NAMALWA (cell line): Measurements from ENCODE around the gene PTPN21.

ENCODE experiments used
- DNase-seq: peaks from one replicate; pipeline ENCODE4 v3.0.0-alpha.2; 2015; ENCODE audit warnings: low spot score

PTPN21 gene

DNA sequence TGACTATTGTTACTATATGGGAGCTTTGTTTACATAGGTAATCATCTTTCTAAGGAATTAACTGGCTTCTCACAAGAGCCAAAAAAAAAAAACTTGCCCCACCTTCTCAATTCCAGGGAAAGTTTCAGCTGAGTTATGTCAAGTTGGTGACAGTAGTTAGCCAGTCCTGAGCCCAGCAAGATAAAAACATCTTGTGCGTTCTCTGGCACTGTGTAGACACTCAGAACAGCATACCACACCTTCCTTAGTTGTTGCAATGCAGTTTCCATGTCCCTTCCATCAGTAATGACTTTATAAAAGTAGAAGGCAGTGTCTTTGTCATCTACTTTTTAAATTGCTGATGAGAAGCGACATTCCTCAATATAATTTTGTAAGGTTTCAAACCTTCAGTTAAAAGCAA is 50.2 kb downstream of the PTPN21 start:
- no peak for DNase-seq

DNA sequence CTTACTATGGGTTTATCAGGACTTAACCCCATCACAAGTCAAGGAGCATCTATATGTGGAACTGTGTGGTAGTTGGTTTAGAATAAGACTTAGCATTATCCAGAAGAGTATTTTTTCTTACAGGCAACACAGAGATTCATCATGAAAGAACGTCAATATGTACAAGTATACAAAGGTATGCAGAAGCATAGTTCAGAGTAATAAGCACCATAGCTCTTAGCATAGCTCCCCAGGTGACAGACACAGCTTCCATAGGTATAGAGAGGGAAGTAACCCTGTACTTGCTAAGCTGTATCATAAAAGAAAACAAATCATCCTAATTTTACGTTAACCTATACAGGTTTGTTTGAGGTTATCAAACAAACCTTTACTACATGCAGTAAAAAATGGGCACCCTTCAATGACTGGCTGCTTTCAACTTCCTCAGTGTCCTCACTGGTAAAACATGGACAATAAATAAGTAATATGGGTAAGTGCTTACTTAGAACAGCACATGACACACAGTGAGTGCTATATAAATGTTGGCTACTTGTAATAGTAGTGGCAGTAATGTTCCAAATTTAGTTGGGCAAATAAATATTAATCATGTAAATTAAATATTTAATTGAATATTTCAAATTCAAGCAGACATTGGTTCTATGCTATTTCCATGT is 50.9 kb downstream of the PTPN21 start:
- no peak for DNase-seq

DNA sequence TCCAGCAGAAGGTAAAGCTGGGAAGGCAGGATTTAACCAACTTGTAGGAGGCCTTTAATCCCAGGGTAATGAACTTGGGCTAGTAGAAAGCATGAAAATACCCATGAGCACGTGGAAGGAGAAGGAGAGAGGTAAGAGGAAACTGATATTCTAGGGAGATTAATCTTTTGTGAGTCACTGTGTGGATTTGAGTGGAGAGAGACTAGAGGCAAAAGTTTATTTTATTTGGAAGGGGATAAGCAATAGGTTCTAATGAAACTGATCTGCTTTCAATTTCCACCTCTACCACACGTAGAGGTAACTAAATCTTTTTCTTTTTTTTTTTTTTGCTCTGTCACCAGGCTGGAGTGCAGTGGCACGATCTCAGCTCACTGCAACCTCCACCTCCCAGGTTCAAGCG is 52.1 kb downstream of the PTPN21 start:
- no peak for DNase-seq

DNA sequence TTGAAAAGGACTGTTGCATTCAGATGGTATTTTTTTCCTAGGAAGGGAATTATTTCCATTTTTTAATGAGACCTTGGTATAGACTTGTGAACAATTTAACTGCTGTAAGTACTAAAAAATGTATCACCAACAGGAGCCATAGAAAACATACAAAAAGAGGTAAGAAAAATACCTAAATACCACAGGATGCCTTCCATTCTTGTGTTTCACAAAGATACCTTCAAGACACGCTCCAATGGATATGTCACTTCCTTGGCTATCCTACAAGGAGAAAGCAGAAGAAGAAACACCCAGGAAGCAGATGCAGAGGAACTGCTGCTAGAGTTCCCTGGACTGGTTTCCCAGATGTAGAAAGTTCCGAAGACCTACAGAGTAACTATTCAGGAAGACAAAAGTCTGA is 54.2 kb downstream of the PTPN21 start:
- DNase-seq: no peak

DNA sequence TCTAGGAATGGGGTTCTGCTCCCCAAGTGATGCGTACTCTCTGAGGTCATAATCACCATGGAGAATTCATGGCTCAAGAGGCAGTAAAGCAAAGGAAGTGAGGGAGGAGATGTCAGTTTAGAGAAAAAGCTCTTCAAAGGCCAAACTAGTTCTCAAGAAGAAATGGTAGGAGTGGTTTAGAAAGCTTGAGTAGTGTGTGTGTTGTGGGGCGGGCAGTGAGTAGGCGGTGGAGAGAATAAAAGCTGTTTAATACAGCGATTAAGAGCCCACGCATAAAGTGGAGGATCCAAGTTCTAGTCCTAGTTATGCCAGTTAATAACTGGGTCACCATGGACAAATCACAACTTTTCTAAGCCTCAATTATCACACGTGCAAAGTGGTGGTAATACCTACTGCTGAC is 55.6 kb downstream of the PTPN21 start:
- no peak for DNase-seq

DNA sequence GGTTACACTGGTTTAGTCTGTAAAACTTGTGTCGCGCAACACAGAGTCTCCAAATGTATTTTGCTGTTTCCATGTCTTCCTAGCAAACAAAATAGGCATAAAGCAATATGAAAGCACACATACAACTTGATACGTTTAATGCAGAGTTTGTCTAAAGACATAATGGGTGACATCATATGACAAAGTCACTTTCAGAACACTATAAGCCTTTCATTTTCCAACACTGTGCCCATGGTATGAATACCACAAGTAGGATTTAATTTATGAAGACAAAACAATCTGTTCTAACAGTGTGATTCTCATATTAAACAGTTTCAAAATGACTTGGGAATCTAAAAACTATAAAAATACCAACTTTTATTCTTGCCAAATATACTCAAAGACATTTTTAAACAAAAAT is 58.4 kb downstream of the PTPN21 start:
- DNase-seq: no peak

DNA sequence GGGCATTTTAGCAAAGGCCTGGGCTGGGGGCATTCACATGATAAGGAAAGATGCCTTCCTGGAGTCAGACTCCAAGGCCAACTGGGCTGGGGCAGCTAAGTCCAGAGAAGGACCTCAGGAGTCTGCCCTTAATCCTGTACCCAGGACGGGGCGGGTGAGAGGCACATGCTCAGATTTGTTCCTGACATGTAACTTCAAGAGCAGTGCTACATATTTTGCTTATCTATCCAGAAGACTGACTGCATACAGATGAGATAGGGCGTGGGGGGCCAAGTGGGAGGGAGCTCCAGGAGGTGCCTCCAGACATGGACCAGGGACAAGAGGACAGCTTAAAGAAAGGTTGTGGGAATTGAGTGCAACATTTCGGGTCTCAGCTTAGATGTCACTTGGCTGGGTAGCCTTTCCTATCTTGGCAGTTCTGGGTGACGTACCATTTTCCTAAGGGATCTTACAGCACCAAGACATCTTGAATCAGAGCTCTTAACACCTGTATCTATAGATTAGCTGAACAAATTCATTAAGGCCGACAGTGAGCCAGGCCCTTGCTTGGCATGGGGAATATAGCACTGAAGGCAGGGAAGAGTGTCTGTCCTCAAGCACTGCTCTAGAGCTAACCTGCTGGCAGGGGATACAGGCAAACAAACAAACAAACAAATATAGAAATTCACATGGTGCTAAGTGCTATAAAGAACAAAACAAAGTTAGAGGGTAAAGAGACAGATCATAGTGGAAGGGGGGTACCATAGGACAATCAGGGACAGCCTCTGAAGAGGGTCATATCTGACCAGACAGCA is 61.2 kb downstream of the PTPN21 start:
- no peak for DNase-seq

DNA sequence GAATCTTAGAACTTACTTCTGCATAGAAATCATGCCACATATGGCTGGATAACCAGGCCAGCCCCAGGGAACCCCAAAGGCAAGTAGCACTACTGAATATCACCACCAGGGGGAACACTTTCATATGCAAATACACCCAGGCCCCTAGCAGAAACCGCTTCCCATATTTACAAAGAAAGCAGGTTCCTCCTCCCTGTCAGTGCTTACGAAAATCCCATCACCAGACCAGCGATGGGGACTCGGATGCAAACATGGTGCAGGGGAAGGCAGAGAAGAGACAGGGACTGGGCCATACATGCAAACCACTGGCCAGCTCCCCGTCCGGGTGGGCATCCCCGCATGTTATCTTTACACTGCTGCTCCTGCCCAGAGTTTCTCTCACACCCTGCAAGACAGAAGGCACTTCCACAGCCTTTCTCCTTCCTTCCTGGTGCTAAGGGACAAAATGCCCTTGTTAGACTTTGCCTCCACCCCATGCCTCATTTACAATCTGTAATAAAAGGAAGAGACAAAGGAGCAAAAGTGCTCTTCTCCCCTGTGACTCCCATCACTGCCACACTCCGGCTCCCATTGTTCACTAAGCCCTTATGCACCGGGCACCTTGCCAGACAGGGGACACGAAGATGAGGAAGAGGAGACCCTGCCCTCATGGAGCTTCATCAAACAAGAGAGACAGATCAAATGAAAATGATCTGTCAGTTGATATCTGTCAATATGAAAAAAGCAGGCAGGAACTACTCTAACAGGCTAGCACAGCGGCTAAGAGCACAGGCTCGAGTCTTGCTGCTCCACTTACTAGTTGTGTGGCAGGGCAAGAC is 62.3 kb downstream of the PTPN21 start:
- DNase-seq: peak; percentile 83

DNA sequence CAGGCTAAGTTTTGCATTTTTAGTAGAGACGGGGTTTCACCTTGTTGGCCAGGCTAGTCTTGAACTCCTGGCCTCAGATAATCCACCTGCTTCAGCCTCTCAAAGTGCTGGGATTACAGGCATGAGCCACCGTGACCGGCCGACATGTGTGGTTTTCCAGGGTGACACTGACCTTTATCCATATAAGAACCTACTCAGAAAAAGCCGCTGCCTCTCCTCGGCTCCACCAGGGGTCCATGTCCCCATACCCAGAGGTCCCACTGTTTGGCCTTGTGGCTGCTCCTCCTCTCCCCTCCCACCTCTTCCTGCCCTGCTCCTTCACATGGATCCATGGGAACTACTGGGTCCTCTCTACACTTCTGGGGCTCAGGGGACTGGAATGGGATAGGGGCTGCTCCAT is 64.6 kb downstream of the PTPN21 start:
- no peak for DNase-seq

DNA sequence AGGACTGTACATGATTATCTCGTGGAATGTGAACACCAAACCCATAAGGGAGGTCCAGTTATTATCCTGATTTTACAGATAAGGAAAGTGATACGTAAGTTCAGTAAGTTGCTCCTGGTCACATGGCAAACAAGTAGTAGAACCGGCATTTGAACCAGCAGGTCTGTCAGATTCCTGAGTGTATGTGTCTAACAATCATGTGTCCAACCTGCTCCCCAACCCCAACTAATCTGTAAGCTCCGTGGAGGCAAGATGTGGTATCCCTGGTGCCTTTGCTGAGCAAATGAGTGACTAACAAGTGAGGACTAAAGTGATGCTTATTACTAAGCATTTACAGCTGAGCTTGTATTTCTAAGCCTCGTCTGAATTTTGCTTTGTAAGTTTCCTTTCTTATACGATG is 65.9 kb downstream of the PTPN21 start:
- no peak for DNase-seq

DNA sequence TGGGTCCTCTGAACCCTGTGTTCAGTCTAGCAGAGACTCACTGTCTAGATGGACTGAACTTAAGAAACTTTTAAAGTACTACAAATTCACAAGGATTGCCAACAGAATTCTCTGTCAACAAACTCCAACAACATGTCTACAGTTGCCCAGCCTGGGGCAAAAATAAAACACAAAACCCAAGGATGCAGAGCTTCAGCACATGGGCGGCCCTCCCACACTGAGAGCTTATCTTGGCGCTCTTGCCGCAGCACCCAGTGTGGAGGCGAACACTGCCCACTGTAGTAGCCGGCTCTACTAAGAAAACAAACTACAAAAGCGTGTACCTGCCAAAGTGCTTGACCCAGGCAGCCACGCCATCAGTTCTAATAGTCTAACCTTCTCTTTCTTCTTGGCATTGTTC is 66.7 kb downstream of the PTPN21 start:
- DNase-seq: no peak

DNA sequence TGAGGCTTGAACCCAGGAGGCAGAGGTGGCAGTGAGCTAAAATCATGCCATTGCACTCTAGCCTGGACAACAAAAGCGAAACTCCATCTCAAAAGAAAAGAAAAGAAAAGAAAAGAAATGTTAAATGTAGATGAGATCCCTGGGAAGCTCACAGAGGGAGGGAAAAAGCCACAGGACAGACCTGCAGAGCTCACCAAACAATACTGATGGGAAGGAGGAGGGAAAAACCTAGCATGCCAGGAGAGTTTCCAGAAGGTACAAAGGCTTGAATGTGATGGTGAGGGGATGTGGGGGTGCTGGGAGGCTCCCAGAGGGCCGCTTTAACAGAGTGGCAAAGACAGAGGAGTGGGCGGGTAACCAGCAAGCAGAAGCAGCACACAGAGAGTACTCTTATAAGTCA is 72.3 kb downstream of the PTPN21 start:
- no peak for DNase-seq

DNA sequence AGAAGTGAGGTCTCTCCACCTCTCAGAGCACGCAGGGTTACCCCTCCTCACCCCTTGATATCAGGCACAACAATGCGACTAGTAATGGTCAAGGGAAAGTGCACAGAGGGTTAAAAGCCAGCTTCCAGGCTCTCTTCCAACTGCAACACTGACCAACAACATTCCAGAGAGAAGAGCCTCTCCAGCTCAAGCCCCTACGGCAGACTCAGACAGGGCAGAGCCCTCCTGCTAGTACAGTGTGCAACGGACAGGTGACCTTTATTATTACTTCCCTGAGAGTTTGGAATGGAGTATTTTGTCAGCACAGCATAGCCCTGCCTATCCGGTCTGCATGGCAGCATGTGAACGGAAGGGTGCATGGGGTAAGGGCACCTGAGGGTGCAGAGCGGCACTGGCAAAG is 73.0 kb downstream of the PTPN21 start:
- DNase-seq: no peak

DNA sequence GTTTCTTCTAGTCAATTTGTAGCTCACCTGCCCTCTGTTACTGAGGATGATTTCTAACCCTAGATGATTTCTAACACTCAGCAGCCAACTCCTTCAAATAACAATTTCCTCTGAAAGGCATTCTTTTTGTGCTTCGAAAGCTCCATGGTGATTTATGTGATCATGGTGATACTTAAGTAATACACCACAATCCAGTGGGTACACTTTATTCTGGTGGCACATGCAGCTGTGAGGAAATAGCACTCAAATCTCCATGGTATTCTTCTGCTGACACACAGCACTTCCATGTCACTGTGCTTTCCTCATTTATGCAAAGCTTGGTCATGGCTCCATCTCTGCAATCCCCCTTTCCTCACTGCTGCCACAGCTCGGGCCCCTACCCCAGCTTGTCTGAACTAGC is 73.7 kb downstream of the PTPN21 start:
- no peak for DNase-seq

DNA sequence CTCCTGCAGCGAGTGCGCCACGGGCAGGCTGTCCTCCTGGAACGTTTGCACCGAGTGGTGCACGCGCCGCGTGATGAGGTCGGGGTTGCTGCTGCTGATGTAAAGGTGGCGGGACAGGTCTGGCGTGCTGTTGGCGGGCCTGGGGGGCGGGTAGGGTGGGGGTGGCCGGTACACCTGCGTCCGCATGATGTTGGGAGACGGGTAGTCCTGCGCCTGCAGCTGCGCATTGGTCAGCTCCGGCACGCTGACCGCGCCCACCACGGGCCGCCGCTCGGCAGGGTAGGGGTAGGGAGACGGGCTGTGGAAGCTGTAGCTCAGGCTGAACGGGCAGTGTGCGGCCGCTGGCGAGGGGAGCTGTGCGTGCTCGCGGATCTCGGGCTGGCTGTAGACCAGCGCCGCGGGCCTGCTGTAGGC is 75.2 kb downstream of the PTPN21 start:
- DNase-seq: no peak

DNA sequence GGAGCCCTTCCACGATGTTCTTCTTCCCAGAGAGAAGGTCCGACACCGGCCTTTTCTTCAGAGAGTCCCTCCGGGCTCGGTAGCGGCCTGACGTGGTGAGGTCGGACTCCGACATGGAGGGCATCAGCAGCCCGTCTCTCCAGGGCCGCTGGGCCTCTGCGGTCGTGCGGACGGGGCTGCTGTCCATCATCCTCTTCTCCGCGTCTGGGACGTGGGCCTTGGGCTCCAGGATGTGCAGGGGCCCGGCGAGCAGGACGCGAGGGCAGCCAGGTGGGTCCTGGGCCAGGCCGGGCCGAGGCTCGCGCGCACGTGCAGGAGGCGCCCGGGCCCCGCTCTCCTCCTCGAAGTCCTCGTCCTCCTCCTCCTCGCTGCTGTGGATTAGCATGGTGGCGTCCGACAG is 75.9 kb downstream of the PTPN21 start:
- no peak for DNase-seq

DNA sequence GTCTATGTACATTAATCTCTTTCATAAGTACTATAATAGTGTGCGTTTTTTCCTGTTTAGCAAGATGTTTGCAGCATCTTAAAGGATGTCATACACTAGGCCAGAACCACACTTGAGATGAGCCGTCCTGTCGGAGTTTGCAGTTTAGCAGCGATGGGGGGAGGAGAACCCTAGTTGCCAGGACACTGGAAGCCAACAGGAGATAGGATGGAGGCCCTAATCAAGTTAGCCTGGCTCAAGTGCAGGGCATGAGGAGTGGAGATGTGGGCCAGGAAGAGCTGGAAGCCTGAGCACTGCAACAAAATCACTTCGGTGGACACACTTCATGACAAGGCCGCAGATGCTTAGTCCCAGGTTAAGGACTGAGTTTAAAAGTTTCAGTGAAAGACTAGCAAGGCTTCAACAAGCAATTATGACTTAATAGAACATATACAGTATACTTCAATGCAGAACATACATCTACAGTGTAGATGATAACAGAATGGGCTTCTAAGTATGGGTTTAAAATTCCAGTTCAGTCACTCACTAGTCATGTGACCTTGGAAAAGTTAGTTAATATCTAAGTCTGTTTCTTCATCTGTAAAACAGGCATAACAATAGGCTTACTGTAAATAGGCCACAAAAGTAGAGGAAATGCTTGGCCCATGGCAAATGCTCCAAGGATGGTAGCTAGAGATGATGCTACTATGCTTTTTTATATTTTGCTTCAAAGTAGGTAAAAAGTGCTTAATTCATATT is 77.1 kb downstream of the PTPN21 start:
- DNase-seq: no peak

DNA sequence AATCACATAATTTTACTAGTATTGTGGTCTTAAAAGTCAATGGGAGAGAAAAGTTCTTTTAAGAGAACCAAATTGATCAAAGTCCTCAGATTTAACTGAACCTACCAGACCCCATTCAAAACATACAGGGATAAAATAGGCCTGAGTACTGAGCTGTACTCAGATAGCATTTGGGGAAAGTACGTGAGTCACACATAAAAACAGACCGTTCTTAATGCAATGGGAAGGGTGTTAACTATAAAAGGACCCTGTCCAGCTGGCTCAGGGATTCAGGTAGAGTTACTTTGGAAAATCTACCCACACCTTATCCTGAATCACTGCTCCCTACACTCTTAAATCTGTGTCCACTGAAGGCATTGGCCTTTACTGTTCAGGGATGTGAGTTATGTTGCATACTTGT is 78.0 kb downstream of the PTPN21 start:
- DNase-seq: no peak

DNA sequence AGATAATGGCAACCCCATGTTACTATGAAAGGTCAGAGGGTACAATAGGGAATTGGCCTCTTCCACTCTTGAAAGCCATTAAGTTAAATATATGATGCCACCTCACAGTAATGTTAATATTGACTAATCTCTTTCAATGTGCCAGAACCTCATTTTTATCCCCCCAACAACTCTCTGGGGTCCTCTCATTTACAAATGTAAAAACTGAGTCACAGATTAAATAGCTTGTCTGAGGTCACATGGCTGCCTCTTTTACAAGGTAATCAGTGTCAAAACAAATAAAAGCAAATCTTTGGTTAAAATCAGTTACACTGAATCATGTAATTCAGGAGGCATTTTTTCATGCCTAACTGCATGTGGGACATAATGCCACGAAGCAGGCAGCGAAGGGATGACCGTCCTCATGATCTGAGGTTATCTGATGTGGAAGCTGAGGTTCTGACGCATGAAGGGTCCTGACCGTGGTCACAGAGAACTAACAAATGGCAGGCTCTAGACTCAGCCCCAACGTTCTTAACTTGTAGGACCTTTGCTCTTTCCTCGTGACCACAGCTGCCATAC is 78.5 kb downstream of the PTPN21 start:
- DNase-seq: no peak

DNA sequence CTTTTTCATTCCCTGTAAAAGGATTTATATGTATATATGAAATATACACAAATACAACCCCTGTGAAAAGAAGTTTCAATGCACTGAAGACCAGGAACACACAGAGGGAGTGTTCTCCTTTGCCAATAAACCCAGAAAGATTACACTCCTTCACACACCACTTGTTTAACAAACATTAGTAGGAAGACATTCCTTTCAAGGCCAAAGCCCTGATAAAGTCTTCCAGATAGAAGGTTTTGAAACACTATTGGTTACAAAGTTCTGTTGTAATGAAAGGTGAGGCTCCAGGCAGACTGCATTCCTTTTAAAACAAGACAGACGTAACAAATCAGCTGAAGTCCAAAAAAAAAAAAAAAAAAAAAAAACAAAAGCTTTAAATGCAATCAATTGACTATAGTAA is 81.0 kb downstream of the PTPN21 start:
- no peak for DNase-seq

DNA sequence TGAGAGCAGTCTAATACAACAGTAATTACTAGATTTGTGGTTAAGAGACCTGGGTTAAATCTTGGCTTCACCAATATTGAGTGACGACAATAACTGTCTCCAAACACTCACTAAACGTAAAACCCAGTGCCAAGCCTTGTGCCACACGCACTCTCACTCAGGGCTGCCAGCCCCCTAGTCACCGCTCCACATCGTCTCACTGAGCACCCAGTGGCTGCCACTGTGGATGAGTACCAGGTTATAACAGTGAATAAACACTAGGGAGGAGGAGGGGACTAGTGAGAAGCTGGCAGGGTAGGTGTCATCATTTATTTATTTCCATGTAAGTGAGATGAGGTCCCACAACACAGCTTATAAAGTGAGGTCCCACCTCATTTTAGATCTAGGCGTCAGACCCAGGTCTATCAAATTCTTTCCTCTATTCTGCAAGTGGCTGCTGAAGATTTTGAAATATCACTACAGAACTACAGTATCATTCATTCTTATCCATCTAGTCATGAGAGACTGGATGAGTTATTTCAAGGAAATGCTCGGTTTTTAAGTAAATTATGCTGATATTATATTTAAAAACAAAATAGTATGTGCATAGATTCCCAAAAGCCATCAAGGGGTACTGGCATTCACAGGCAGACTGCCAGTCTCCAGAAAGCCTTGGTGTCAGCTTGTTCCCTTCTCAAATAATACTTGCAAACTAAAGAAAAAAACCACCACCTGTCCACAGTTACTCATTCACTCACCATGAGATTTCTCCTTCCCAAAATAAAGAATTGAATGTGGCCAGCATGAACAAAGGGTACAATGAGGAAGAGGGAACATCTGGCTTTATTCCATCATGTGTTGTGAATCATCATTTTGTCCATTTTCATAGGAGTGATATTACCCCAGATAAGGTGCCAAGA is 84.0 kb downstream of the PTPN21 start:
- no peak for DNase-seq
